Left hindlimb (tissue), 1 donor: ENCODE data around the gene SDK1.

Experiments
- DNase-seq: peaks from one replicate; pipeline ENCODE4 v3.0.0-alpha.2; 2018

SDK1 gene

DNA sequence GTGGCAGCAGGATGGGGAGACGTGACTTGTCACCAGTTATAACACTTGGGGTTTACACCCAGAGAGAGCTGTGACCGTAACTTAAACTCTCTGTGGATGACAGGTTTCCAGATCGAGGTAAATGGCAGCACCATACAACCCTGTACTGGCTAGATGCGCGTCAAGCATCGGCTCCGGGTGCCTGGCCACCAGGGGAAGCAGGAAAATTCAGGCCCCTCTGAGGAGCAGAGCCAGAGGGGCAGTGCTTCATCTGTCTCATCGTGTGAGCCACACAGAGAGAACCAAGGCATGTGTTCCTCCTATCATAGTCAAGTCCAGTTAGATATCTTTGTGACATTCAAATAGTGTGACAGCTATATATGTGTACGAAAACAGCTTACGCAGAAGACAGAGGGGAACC, 728.9 kb downstream of the SDK1 start:
- no peak for DNase-seq

DNA sequence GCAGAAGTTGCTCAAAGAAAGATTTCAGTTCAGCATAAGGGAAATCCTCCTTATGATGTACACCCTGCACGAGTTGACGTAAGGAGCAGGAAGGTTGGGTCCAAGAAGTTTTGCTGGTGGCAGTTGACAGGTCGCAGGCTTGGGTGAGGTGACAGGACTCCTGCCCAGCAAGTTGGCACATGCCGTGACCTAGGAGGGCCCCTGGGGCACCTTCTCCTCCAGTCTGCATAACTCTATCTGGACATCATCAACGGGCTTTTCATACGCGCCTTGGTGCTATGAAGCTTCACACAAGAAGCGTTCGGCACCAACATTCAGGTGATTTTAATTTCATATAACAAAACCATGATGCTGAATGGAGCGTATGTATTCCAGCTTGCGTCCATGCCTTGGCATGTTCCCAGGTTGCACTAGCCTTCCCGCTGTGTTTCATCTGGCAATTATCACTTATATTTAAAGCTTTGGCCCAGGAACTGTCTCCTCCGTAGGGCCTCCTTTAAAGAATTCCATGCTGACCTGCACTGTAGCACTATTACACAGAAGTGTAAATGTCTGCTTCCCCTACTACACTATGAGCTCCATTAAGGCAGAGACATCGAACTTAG, 729.4 kb downstream of the SDK1 start:
- no peak for DNase-seq

DNA sequence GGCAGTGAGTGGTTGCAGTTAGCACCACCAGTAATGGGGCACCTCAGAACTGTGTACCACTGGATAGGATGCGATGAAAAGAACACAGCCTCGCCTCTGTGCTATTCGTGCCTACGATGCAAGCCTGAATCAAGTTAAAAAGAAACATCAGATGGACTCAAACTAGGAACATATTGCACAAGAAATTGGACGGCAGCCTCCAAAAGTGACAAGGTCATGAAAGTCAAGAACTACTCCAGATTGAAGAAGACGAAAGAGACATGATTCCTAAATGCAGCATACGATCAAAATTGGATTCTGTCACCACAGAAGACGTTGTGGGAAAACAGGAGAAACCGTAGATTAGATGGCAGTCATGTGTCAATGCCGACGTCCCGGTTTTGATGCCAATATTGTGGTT, 732.9 kb downstream of the SDK1 start:
- no peak for DNase-seq

DNA sequence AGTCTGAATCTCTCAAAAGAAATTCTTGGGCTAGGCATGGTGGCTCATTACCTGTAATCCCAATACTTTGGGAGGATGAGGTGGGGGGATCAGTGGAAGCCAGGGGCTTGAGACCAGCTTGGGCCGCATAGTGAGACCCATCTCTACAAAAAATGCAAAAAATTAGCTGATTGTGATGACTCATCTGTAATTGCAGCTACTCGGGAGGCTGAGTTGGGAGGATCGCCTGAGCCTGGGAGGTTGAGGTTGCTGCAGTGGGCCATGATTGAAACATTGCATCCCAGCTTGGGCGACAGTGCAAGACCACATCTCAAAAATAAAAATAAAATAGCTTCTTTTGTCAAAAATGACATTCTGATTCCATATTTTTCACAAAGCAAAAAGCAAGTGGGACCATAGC, 736.3 kb downstream of the SDK1 start:
- no peak for DNase-seq

DNA sequence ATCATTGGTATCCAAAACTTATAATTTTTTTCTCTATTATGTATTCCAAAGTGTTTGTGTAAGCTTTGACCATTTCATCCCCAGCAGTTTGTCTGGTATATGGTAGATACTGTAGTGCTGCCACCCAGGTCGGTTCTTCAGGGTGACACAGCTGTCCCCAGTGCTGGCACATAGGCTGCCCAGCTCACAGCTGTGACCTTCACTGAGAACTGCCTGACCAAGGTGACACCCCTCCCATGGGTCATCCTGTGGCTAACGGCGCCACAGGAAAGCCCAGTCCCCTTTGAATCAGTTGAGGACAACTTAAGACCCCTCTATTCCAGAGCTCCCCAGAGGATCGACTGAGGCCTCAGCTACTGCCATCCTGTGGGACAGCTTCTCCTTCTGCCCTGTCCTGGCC, 736.8 kb downstream of the SDK1 start:
- DNase-seq, result no peak

DNA sequence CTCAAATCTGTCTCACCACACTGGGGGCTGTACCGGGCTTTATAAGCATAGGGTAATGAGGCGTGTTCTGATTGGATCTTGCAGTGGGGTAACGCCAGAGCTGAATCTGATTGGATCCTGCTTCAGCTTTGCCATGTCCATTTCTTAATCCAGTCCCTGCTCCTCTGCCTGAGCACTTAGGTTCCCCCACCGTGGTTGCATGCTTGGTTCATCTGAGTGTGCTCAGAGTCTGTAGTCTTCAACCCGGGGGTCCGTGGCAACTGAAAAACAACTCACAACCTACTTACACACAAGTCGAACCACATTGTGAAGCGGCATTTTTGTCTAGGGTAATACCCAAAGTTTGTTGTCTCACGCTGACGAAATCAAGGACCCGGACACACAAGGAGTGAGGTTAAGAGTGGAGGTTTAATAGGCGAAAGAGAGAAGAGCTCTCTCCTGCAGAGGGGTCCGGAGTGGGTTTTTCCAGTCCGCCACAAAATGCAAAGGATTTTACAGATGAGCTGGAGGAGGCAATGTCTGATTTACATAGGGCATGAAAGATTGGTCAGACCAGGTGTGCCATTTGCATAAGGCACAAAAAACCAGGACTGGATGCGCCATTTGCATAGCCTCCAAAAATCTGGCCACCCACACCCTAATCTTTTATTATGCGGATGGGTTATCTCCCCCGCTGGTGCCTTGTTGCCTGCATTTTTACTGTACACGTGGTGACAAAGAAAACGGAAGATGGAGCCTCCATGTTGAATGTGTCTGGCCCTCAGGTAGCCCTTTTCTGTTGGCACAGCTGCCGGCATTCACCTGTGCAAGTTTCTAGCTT, 739.3 kb downstream of the SDK1 start:
- DNase-seq, result no peak

DNA sequence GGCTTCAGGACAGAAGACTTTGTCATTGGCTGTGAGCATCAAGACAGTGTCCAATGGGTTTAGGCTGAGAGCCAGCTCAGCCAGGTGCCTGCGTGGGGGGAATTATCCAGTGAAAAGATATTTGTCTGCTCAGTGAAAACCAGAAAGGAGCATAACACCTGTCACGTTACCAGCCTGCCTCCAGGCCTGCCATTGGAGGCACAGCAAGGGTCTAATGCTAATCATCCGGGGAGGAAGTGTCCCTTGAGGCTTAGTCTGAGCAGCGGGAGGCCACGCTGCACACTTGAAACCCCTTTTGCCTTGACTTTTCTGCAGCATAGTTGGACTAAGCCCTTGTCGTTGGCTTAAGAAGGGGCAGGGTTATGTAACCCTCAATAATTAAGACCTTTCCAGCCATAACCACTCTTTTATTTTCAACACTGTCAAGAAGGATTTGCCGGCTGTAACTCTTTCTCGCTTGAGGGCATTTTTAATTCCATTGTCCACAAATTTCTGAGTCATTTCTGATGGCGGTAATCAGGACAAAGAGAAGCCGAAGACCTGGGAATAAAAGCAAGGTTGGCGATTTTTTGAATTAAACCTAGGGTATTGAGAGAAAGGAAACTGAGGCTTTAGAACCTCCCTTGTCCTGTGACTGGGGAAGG, 741.5 kb downstream of the SDK1 start:
- DNase-seq, result no peak

DNA sequence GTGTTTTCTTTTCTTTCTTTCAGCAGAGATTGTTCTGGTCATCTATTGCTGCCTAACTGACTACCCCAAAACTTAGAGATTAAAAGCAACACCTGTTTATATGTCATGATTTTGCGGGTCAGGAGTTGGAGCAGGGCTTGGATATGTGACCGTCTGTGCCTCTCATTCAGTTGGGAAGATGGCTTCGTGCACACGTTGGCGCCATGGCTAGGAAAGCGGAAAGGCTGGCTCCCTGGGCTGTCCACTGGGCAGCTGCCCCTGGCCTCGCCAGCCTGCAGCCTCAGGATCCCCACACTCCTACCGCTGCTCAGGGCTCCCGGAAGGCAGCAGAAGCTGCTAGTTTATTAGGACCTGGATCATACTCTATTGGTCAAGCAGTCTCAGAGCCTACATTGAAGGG, 742.9 kb downstream of the SDK1 start:
- DNase-seq, result no peak

DNA sequence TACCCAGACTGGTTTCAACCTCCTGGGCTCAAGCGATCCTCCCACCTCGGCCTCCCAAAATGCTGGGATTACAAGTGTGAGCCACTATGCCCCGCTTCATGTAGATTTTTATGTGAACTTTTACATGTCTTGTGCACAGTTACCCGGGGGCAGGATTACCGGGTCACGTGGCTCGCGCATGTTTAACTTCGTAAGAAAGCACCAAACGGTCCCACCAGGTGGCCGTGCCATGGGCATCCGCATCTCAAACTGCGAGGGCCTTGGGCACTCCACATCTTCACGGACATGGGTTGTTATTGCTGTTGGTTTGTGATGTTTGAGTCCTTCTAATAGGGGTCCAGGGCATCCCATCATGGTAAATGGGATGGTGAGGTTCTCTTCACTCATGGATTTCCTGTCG, 744.4 kb downstream of the SDK1 start:
- DNase-seq, result no peak

DNA sequence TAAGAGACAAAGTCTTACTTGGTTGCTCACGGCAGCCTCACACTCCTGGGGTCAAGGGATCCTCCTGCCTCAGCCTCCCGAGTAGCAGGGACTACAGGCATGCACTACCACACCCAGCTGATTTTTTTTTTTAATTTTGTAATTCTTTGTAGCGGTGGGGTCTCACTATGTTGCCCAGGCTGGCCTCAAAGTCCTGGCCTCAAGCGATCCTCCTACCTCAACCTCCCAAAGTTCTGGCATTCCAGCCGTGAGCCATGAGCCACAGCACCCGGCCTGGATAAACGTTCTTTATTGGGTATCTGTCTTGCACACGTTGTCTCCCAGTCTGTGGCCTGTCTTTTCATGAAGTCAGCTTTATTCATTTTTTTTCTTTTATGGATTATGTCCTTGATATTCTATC, 744.9 kb downstream of the SDK1 start:
- no peak for DNase-seq

DNA sequence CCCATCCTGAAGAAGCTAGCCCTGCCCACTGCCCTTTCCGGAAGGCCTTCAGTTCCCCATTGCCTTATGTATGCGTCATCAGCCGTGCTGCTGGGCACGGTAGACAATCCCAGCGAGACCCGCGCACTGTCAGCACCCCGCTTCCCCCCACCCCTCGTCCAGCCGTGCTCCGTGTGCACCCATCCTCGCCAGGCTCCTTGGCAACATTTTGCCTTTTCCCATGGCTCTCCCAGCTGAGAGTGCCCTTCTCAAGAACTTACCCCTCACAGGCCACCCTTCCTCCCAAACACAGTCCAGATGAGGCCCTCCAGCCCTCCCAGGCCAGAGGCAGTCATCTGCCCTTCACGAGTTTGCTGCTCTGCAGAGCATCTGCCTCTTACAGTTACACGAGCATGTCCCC, 747.3 kb downstream of the SDK1 start:
- DNase-seq, result no peak

DNA sequence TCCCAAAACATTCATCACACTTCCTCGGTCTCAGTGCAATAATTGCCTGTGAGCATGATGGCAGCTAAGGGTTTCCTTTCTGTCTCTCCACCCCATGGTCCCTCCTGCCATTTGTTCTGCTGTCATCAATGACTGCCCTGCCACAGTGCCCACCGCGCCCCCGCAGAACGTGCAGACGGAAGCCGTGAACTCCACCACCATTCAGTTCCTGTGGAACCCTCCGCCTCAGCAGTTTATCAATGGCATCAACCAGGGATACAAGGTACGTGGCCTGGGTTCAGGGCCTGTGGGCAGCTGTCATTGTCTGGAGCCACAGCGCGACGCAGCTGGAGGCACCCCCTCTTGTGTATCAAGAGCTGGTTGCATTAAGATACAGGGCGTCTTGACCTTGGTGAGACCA, 748.1 kb downstream of the SDK1 start:
- DNase-seq, result no peak

DNA sequence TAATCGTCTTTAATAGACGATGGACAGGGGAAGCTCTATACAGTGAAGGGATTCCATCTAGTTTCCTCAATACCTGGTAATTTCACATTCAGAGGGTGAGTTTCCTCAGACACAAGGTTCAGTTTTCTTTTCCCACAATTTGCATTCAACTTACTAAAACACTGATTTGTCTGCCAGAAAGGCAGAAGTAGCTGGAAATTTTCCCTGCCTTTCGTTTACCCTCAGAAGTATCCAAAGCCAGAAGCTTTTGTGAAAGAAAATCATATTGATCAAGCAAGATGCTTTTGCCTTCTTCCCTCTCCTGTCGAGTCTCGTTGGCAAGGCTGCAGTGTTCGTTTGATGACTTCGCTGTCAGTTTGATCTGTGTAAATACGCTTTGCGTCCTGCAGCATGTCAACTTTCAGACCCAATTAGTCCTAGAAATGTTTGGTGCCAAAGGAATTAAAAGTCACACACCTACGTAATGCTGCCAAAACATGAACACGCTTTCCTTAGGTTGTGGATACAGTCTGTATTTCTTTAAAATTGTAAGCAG, 749.1 kb downstream of the SDK1 start:
- DNase-seq, result no peak

DNA sequence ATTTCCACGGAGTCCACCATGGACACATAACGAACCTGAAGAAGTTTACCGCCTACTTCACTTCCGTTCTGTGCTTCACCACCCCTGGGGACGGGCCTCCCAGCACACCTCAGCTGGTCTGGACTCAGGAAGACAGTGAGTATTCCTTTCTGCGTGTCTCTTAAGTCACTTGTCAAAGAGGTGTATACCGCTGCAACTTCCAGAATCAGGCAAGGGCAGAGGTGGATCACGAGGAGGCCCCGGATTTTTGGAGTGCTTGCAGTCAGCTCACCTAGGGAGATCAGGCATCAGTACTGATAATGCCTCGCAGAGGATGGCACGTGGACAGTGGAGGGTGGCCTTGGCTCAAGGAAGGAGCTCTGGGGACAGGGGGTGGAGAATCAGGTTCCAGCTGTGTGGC, 750.6 kb downstream of the SDK1 start:
- DNase-seq, result no peak

DNA sequence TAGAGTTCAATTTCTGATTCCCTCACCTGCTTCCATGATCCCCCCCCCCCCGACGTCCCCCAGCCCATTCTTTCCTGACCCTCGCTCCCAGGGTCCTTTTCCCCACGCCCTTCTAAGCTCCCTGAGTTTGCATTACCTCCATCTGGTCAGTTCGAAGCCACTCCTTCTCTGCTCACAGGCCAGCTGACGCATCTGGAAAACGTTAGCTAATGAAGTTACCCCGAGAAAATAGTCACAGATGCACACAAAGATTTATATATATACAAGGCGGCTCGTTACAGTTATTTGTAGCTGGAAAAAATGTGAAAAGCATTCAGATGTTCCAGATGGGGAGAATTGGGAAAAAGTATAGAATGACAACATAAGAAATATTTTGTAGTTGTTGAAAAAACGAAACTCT, 751.1 kb downstream of the SDK1 start:
- DNase-seq, result peak; percentile 79

DNA sequence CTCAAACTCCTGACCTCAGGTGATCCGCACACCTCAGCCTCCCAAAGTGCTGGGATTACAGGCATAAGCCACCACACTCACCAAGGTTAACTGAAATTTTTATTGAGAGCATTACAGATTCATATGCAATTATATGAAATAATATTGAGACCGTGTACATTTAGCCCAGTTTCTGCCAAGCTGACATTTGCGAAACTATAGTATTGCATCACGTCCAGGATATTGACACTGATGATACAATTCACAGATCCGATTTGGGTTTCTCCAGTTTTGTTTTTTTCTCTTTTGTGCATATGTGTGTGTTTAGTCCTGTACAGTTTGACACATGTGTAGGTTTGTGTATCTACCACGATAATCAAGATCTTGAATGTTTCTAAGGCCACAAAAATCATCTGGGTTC, 753.1 kb downstream of the SDK1 start:
- DNase-seq, result no peak

DNA sequence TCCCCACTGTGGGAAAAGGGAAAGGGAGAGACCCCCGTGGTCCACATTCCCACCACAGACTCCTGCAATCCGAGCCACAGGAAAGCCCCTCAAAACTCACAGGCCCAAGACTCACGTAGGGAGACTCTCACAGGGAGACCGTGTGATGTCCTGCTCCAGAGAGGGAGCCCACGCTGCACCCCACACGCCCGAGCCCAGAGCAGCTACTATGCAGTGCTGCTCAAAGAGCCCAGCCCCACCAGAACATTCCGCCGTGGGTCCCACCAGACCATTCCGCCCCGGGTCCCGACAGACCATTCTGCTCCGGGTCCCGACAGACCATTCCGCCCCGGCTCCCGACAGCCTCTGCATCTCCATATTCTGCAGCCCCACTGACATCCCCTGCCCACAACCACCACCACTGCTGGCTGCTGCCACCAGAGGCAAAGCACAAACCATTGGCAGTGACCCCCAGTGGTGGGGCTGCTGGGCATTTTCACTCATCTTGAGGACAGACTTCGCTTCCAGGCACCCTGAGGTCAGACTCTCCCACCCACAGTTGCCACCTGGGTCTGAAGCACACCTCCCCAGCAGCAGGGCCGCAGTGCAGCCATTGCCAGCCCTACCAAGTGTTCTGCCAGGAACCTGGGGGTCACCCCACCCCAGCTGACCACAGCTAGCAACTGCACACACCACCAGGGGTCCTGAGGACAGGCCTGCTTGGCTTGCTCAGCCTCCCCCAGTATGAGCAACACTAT, 755.7 kb downstream of the SDK1 start:
- no peak for DNase-seq

DNA sequence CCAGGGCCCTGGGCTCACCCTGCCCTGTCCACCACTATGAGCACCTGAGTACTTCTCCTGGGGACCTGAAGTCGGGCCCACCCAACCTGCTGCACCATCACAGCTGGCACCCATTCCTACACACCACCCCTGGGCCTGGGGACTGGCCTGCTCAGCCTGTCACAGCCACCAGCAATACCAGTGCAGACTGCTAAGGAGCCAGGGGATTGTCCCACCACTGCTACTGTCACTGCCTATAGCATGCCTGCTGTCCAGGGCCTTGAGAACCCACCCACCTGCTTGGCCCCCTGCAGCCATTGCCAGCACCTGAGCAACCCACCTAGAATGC, 756.2 kb downstream of the SDK1 start:
- no peak for DNase-seq

DNA sequence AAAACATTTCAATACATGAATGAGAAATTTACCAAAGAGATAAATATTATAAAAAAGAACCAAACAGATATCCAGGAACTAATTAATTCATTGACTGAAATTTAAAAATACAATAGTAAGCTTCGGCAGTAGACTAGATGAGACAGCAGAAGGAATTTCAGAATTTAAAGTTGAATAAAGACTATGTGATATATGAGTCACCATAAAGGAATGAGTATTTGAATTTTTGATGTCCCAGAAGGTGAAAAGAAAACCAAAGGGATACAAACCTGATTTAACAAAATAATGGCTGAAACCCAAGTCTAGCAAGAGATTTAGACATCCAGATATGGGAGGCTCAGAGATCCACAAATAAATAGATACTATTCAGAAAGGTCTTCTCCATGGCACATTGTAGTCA, 757.1 kb downstream of the SDK1 start:
- DNase-seq, result no peak

DNA sequence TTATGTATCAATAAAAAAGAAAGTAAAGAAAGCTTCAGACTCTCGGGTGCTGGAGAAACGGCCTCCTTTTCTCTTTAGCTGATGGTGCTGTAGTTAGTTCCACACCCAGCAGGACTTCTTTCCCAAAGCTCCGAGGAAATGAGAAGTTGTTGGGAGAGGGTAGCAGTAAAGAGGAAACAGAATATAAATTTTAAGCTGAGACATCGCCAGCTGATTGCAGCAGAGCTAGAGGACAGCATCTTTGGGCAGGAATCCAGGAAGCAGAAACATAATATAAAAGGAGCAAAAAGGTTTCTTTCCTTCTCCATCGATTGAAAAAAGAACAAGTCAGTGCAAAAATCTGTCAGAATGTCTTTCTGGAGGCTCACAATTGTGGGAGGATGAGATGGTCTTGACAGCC, 764.1 kb downstream of the SDK1 start:
- no peak for DNase-seq

DNA sequence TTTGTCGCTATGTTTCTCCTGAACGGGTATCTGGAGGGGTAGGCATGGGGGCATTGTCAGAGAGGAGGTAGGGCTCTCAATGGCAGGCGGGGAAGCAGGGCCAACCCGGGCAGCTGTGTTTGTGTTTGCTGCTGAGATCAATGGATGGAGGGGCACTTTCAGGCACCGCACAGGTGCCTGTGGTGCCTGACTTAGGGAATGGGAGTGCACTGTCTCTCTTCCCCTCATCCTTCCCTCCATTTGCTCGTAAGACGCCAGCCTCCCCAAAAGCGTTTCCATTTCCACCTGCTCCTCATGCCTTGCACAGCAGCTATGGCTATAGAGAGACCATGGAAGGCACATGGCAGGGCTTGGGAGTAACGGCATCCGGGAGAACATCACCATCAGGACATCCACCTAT, 765.2 kb downstream of the SDK1 start:
- no peak for DNase-seq

DNA sequence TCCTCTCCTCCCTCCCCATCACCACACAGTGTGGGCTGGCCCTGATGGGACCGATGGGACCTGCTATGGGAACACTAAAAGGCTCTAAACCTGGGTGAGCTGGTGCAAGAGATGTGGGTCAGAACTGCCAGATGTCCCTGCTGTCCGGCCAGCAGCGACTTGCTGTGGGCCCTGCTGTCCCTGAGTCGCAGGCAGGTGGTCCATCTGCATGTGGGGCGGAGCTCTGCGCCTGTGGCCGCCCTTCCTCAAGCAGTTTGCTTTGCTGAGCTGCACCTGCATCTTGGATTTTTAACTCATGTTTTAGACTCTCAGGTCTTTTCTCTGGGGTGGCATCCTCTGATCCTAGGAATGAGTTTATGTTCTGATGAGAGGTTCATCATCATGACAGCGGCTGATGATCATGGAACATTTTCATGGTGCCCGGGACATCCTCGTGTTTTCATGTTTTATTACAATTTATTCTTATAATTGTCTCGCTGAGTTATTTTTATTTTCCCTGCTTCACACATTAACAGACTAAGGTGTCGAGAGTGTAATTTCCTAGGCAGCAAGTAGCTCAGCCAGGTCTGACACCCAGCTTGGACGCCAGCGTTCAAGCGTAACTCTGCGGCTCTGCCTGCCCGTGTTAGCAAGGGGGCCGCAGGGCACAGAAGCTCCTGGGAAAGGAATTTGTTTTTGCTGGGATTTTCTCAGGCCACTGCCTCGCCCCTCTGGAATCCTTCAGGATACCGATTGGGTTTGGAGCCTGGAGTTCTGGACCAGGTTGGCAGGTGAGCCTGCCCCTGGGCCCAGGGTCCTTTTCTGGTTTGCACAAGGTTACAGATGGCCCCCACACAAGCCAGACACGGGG, 765.8 kb downstream of the SDK1 start:
- no peak for DNase-seq

DNA sequence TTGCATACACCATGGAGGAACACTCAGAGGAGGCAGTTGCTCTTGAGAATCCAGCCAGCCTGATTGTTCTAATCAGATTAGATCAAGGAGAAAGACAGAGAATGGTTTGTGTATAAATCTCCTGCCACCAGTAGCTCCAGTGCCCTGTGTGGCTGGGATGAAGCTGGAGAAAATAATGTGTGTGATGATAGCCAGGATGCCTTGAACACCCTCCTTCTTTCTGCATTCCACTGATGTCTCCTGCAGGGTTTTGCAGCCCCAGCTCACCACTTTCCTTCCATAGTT, 766.4 kb downstream of the SDK1 start:
- no peak for DNase-seq
